ENCODE results near the gene FAM81A.

FAM81A gene

GRCh38 chr15:59501597-59501996, 63.6 kb downstream of the FAM81A start:
- in situ Hi-C loops (cut with HindIII; ENCODE audit: low sequenced_read_pairs): no loop called here
- no peak overlapping the region for H3K4me3 ChIP-seq (ENCODE audit: low read depth, low read length)
- peak; percentile 73 for TF ChIP-seq CTCF (IDR thresholded peaks at IDR 0.05; ENCODE audit: low read depth, low read length)
- peak; percentile 47 for DNase-seq (ENCODE audit: low read depth, low spot score)

- in situ Hi-C loops (cut with HindIII; ENCODE audit: low sequenced_read_pairs): no loop called here
- TF ChIP-seq CTCF (IDR thresholded peaks at IDR 0.05; ENCODE audit: low read depth, low read length): no peak
- H3K4me3 ChIP-seq (ENCODE audit: low read depth, low read length): no peak overlapping the region
- DNase-seq (ENCODE audit: low read depth, low spot score): no peak
These were observed 77.2 kb downstream of the FAM81A start for GRCh38 chr15:59515190-59515589.

GRCh38 chr15:59516655-59517461, 78.9 kb downstream of the FAM81A start:
- in situ Hi-C loops (cut with HindIII; ENCODE audit: low sequenced_read_pairs): no loop called here
- H3K4me3 ChIP-seq (ENCODE audit: low read depth, low read length): no peak overlapping the region
- no peak for TF ChIP-seq CTCF (IDR thresholded peaks at IDR 0.05; ENCODE audit: low read depth, low read length)
- no peak for DNase-seq (ENCODE audit: low read depth, low spot score)

GRCh38 chr15:59519329-59519728, 81.3 kb downstream of the FAM81A start:
- in situ Hi-C loops (cut with HindIII; ENCODE audit: low sequenced_read_pairs): no loop called here
- no peak for TF ChIP-seq CTCF (IDR thresholded peaks at IDR 0.05; ENCODE audit: low read depth, low read length)

GRCh38 chr15:59521443-59521842, 83.5 kb downstream of the FAM81A start:
- in situ Hi-C loops (cut with HindIII; ENCODE audit: low sequenced_read_pairs): no loop called here
- no peak for DNase-seq (ENCODE audit: low read depth, low spot score)
- TF ChIP-seq CTCF (IDR thresholded peaks at IDR 0.05; ENCODE audit: low read depth, low read length): no peak
- no peak overlapping the region for H3K4me3 ChIP-seq (ENCODE audit: low read depth, low read length)

More at GRCh38 chr15:59519329-59519728, 81.3 kb downstream of the FAM81A start:
- DNase-seq (ENCODE audit: low read depth, low spot score): no peak
- H3K4me3 ChIP-seq (ENCODE audit: low read depth, low read length): no peak overlapping the region

GRCh38 chr15:59522988-59523461, 85.0 kb downstream of the FAM81A start:
- H3K4me3 ChIP-seq (ENCODE audit: low read depth, low read length): no peak overlapping the region
- in situ Hi-C loops (cut with HindIII; ENCODE audit: low sequenced_read_pairs): no loop called here
- DNase-seq (ENCODE audit: low read depth, low spot score): no peak
- TF ChIP-seq CTCF (IDR thresholded peaks at IDR 0.05; ENCODE audit: low read depth, low read length): no peak
